HepG2 (cell line): Measurements from ENCODE around the gene CCDC142. TPM values are rescaled to one million over a fixed set of nuclear protein-coding genes. Genes with fewer than 3 reads are reported as not detected.

ENCODE experiments used
- DPF2 ChIP-seq: sonication (generic); formaldehyde crosslinking; IDR thresholded peaks from 2 replicates; pipeline ENCODE4 v1.4.0; 2020; ENCODE audit warnings: mild to moderate bottlenecking, low read depth, missing genetic modification reagents, borderline replicate concordance
- ELK4 ChIP-seq: sonication (generic); formaldehyde crosslinking; IDR thresholded peaks from 2 replicates; pipeline ENCODE4 v1.9.0; 2021; ENCODE audit warnings: missing genetic modification reagents, borderline replicate concordance
- FOXK1 ChIP-seq: sonication (generic); formaldehyde crosslinking; IDR thresholded peaks from 2 replicates; pipeline ENCODE4 v1.4.0; 2020; ENCODE audit warnings: low read depth, missing genetic modification reagents, borderline replicate concordance
- GLMP ChIP-seq: sonication (generic); formaldehyde crosslinking; IDR thresholded peaks from 2 replicates; pipeline ENCODE4 v1.9.0; 2021; ENCODE audit warnings: missing genetic modification reagents, mild to moderate bottlenecking, borderline replicate concordance
- GTF2F1 ChIP-seq: fragments of 150-350 bp; IDR thresholded peaks from 2 replicates; pipeline ENCODE4 v1.6.1; 2014; ENCODE audit warnings: low read length
- HDAC2 ChIP-seq: sonication (generic); formaldehyde crosslinking; IDR thresholded peaks from 2 replicates; pipeline ENCODE4 v1.4.0; 2020; ENCODE audit warnings: missing genetic modification reagents
- HNF1A ChIP-seq, 2 experiments: sonication (generic) in 1 of 2; formaldehyde crosslinking in 1 of 2; IDR thresholded peaks; 2 replicates each; pipeline versions ENCODE4 v1.4.0 to v1.6.1; 2016 to 2020; ENCODE audit warnings: borderline replicate concordance in 1 of 2, low read depth in 1 of 2, mild to moderate bottlenecking in 1 of 2, missing genetic modification reagents in 1 of 2
- KAT2B ChIP-seq: fragments of 150-350 bp; IDR thresholded peaks from 2 replicates; pipeline ENCODE4 v1.6.1; 2014; ENCODE audit warnings: low read depth, low read length, borderline replicate concordance
- MEF2D ChIP-seq: sonication (generic); formaldehyde crosslinking; IDR thresholded peaks from 2 replicates; pipeline ENCODE4 v1.5.1; 2020; ENCODE audit warnings: mild to moderate bottlenecking, missing genetic modification reagents
- NR1H2 ChIP-seq: sonication (generic); formaldehyde crosslinking; IDR thresholded peaks from 2 replicates; pipeline ENCODE4 v1.8.1; 2022; ENCODE audit warnings: low read depth, missing genetic modification reagents, borderline replicate concordance
- REXO4 ChIP-seq: sonication (generic); formaldehyde crosslinking; IDR thresholded peaks from 2 replicates; pipeline ENCODE4 v1.8.0; 2022; ENCODE audit warnings: missing genetic modification reagents, mild to moderate bottlenecking, borderline replicate concordance
- SP1 ChIP-seq, 2 experiments: fragments of 450-650 bp in 1 of 2; sonication (generic) in 1 of 2; formaldehyde crosslinking in 1 of 2; IDR thresholded peaks; 2 replicates each; pipeline versions ENCODE4 v1.4.0 to v1.6.1; 2016 to 2020; ENCODE audit warnings: missing genetic modification reagents in 1 of 2
- SPEN ChIP-seq: sonication (generic); formaldehyde crosslinking; IDR thresholded peaks from 2 replicates; pipeline ENCODE4 v1.5.1; 2020; ENCODE audit warnings: low read depth, mild to moderate bottlenecking, missing genetic modification reagents
- TEAD3 ChIP-seq: optimal IDR thresholded peaks from 2 replicates; pipeline ENCODE3; 2016; ENCODE audit warnings: borderline replicate concordance
- TEF ChIP-seq: sonication (generic); formaldehyde crosslinking; IDR thresholded peaks from 2 replicates; pipeline ENCODE4 v1.5.0; 2020; ENCODE audit warnings: missing genetic modification reagents
- YY1 ChIP-seq: IDR thresholded peaks from 2 replicates; pipeline ENCODE4 v1.6.1; 2011; ENCODE audit warnings: low read length, low read depth, moderate library complexity, mild to moderate bottlenecking; ENCODE audit not compliant: insufficient read depth, insufficient replicate concordance
- ZBTB33 ChIP-seq: sonication (generic); formaldehyde crosslinking; IDR thresholded peaks from 2 replicates; pipeline ENCODE4 v1.4.0; 2020; ENCODE audit warnings: missing genetic modification reagents
- ZNF24 ChIP-seq: fragments of 450-650 bp; IDR thresholded peaks from 2 replicates; pipeline ENCODE4 v1.6.1; 2017; ENCODE audit warnings: antibody characterized with exemption, mild to moderate bottlenecking
- polyA plus RNA-seq, 8 experiments: library from polyadenylated mRNA; depleted of rRNA in 3 of 8; stranded (reverse) in 7 of 8; unstranded in 1 of 8; fragments of >200 nt; fragmentation: Illumina TruSeq in 4 of 8; extraction: Trizol in 4 of 8; gene quantifications; 2 replicates each; pipeline versions ENCODE4 v1.2.1 to v1.2.3, GENCODE V29; 2011 to 2016; ENCODE audit warnings: low read depth in 4 of 8, missing spikeins in 1 of 8, mixed read lengths in 1 of 8; ENCODE audit not compliant: insufficient read depth in 1 of 8
- total RNA-seq, 5 experiments: library from RNA; depleted of rRNA; stranded (reverse); fragments of >200 nt; fragmentation: Illumina TruSeq; extraction: Trizol; gene quantifications; 2 replicates each; pipeline ENCODE4 v1.2.3, GENCODE V29; 2016; ENCODE audit warnings: low read depth in 1 of 5

CCDC142 gene
- total and polyA plus RNA-seq, 2 of the 13 experiments (the other 11 are each of a cell fraction or from before 2014, with no cell fraction given) = 14.7 to 30.4 TPM

GRCh38 chr2:74512744-74513604, 30.2 kb upstream of the CCDC142 start (continued):
- TF ChIP-seq MEF2D (no peak), REXO4 (no peak), KAT2B (no peak), HDAC2 (peak; percentile 25; the same call in 1 of the 2 replicates), FOXK1 (CRISPR knock-in tag) (peak; percentile 29; the same call in 1 of the 2 replicates), GLMP (CRISPR knock-in tag) (no peak), ELK4 (no peak), TEF (CRISPR knock-in tag) (no peak), ZBTB33 (CRISPR knock-in tag) (no peak), NR1H2 (CRISPR knock-in tag) (no peak), SP1 (IDR thresholded peaks at IDR 0.05) (no peak), SP1 (CRISPR knock-in tag; IDR thresholded peaks at IDR 0.05) (peak; percentile 10; the same call in 1 of the 2 replicates), YY1 (peak; percentile 36), SPEN (CRISPR knock-in tag) (0 out of 2 replicates have a peak, but pooled peaks have one; percentile 23), HNF1A (IDR thresholded peaks at IDR 0.05; ENCODE audit: low read depth) (no peak), HNF1A (CRISPR knock-in tag; IDR thresholded peaks at IDR 0.05; ENCODE audit: borderline replicate concordance) (no peak), DPF2 (CRISPR knock-in tag) (no peak; the same call in 1 of the 2 replicates), TEAD3 (peak; percentile 7), GTF2F1 (no peak), ZNF24 (no peak)
